SK-N-SH (cell line): ENCODE results near the gene CLDN16. TPM values are rescaled to one million over a fixed set of nuclear protein-coding genes. Genes with fewer than 3 reads are reported as not detected.
A peak's percentile ranks its signal among the peaks of the same experiment; 100 is the strongest.

ENCODE experiments used
- CTCF ChIA-PET: fragments of 300-600, 350-600 bp; formaldehyde crosslinking; extraction: SDS; loops from one replicate; lab custom pipeline; 2021; lab: Yijun Ruan, JAX
- POLR2A ChIA-PET: fragments of 350-600 bp; sonication (Branson Sonifier 250); formaldehyde crosslinking; extraction: SDS; loops from one replicate; lab custom pipeline; 2020; ENCODE audit warnings: antibody characterized with exemption, inconsistent platforms; lab: Yijun Ruan, JAX
- DNase-seq: peaks from one replicate; pipeline ENCODE4 v3.0.0; 2012
- H2AFZ ChIP-seq: fragments of 200-600 bp; sonication (generic); 2 replicates; pipeline ENCODE4 v1.8.1; 2016; ENCODE audit warnings: antibody characterized with exemption, mild to moderate bottlenecking, low read depth
- H3F3A ChIP-seq: fragments of 200-600 bp; sonication (generic); replicated peaks from 2 replicates; pipeline ENCODE3; 2016; ENCODE audit warnings: antibody characterized with exemption, mild to moderate bottlenecking; ENCODE audit not compliant: insufficient read depth
- H3K27ac ChIP-seq, 2 experiments: fragments of 200-500 bp in 1 of 2; fragments of 200-600 bp in 1 of 2; sonication (Bioruptor generic) in 1 of 2; sonication (generic), shearing (Covaris generic) in 1 of 2; 2 replicates each; pipeline versions ENCODE4 v1.5.1 to v1.6.1; 2014 to 2016; ENCODE audit warnings: low read depth in 2 of 2, inconsistent platforms in 1 of 2, low read length in 1 of 2, mild to moderate bottlenecking in 1 of 2, mixed read lengths in 1 of 2
- H3K27me3 ChIP-seq: fragments of 200-600 bp; sonication (generic), shearing (Covaris generic); 2 replicates; pipeline ENCODE4 v1.6.1; 2016; ENCODE audit warnings: mixed run types; ENCODE audit not compliant: insufficient read depth
- H3K36me3 ChIP-seq, 2 experiments: fragments of 200-500 bp in 1 of 2; fragments of 200-600 bp in 1 of 2; sonication (Bioruptor generic) in 1 of 2; sonication (generic) in 1 of 2; replicated peaks in 1 of 2; 2 replicates each; pipeline versions ENCODE3 to v1.5.1; 2014 to 2016; ENCODE audit warnings: low read length in 1 of 2, mild to moderate bottlenecking in 1 of 2; ENCODE audit not compliant: insufficient read depth in 2 of 2, control insufficient read depth in 1 of 2
- H3K4me1 ChIP-seq, 2 experiments: fragments of 200-500 bp in 1 of 2; fragments of 200-600 bp in 1 of 2; sonication (Bioruptor generic) in 1 of 2; sonication (generic), shearing (Covaris generic) in 1 of 2; 2 replicates each; pipeline versions ENCODE4 v1.5.1 to v1.6.1; 2014 to 2016; ENCODE audit warnings: low read depth in 1 of 2, low read length in 1 of 2, mixed run types in 1 of 2; ENCODE audit not compliant: insufficient read depth in 2 of 2, control insufficient read depth in 1 of 2
- H3K4me2 ChIP-seq: fragments of 200-600 bp; sonication (generic), shearing (Covaris generic); 2 replicates; pipeline ENCODE4 v1.6.1; 2017; ENCODE audit warnings: mixed run types
- H3K4me3 ChIP-seq, 2 experiments: fragments of 200-500 bp in 1 of 2; fragments of 200-600 bp in 1 of 2; sonication (Bioruptor generic) in 1 of 2; sonication (generic), shearing (Covaris generic) in 1 of 2; 2 replicates each; pipeline versions ENCODE4 v1.5.1 to v1.8.1; 2014 to 2016; ENCODE audit warnings: low read depth in 2 of 2, inconsistent platforms in 1 of 2, low read length in 1 of 2, mild to moderate bottlenecking in 1 of 2, mixed read lengths in 1 of 2, moderate library complexity in 1 of 2
- H3K79me2 ChIP-seq: fragments of 200-600 bp; sonication (generic); 2 replicates; pipeline ENCODE4 v1.8.1; 2017; ENCODE audit warnings: mild to moderate bottlenecking; ENCODE audit not compliant: insufficient read depth
- H3K9ac ChIP-seq: fragments of 200-600 bp; sonication (generic); 2 replicates; pipeline ENCODE4 v1.6.1; 2017; ENCODE audit warnings: mixed run types
- H3K9me2 ChIP-seq: fragments of 200-600 bp; sonication (generic); 2 replicates; pipeline ENCODE4 v1.6.1; 2017; ENCODE audit warnings: mixed run types
- H3K9me3 ChIP-seq: fragments of 200-600 bp; sonication (generic); 2 replicates; pipeline ENCODE4 v1.6.1; 2017; ENCODE audit warnings: mixed run types, mild to moderate bottlenecking, moderate library complexity
- H4K20me1 ChIP-seq: fragments of 200-600 bp; sonication (generic); 2 replicates; pipeline ENCODE4 v1.6.1; 2017; ENCODE audit warnings: mild to moderate bottlenecking, mixed run types; ENCODE audit not compliant: insufficient read depth
- ELF1 ChIP-seq: IDR thresholded peaks from 2 replicates; pipeline ENCODE4 v1.4.0; 2012
- EP300 ChIP-seq, 2 experiments: IDR thresholded peaks; 2 replicates each; pipeline versions ENCODE4 v1.4.0 to v1.6.1; 2012; ENCODE audit warnings: borderline replicate concordance in 1 of 2, low read depth in 1 of 2, low read length in 1 of 2
- FOSL2 ChIP-seq: IDR thresholded peaks from 2 replicates; pipeline ENCODE4 v1.4.0; 2012; ENCODE audit warnings: low read depth, mild to moderate bottlenecking, moderate library complexity, borderline replicate concordance
- FOXM1 ChIP-seq: IDR thresholded peaks from 2 replicates; pipeline ENCODE4 v1.4.0; 2012; ENCODE audit warnings: low read depth, mild to moderate bottlenecking
- GABPA ChIP-seq: IDR thresholded peaks from 2 replicates; pipeline ENCODE4 v1.4.0; 2012; ENCODE audit warnings: low read depth, mild to moderate bottlenecking
- GATA2 ChIP-seq: sonication (generic); formaldehyde crosslinking; IDR thresholded peaks from 2 replicates; pipeline ENCODE4 v1.5.0; 2020; ENCODE audit warnings: mild to moderate bottlenecking, missing genetic modification reagents
- JUND ChIP-seq: IDR thresholded peaks from 2 replicates; pipeline ENCODE4 v1.4.0; 2012
- MAX ChIP-seq: IDR thresholded peaks from 2 replicates; pipeline ENCODE4 v1.4.0; 2012; ENCODE audit warnings: low read depth
- MEF2A ChIP-seq: IDR thresholded peaks from 2 replicates; pipeline ENCODE4 v1.4.0; 2012; ENCODE audit warnings: low read depth, borderline replicate concordance
- NFIC ChIP-seq: IDR thresholded peaks from 2 replicates; pipeline ENCODE4 v1.4.0; 2012; ENCODE audit warnings: borderline replicate concordance
- RCOR1 ChIP-seq: fragments of 150-350 bp; IDR thresholded peaks from 2 replicates; pipeline ENCODE4 v1.6.1; 2017; ENCODE audit warnings: antibody characterized with exemption, low read length
- RXRA ChIP-seq: IDR thresholded peaks from 2 replicates; pipeline ENCODE4 v1.4.0; 2012; ENCODE audit warnings: low read depth, mild to moderate bottlenecking, borderline replicate concordance
- TEAD4 ChIP-seq: IDR thresholded peaks from 2 replicates; pipeline ENCODE4 v1.4.0; 2012; ENCODE audit warnings: mild to moderate bottlenecking, borderline replicate concordance; ENCODE audit not compliant: insufficient read depth
- WGBS: methylation state at CpG from one replicate; pipeline ENCODE4 v1.1.6; 2017; ENCODE audit warnings: low lambda C conversion rate; 5-methylcytosine and 5-hydroxymethylcytosine counted together
- polyA plus RNA-seq, 3 experiments: library from polyadenylated mRNA; depleted of rRNA; stranded (reverse); fragments of >200 nt; gene quantifications; 2 replicates each; pipeline ENCODE4 v1.2.3, GENCODE V29; 2012
- TF ChIP-seq, protein P1 (sequence below): IDR thresholded peaks from 2 replicates; pipeline ENCODE4 v1.6.1; 2012; ENCODE audit warnings: mild to moderate bottlenecking, low read depth, low read length, moderate library complexity
- TF ChIP-seq, protein P2 (sequence below): fragments of 150-350 bp; IDR thresholded peaks from 2 replicates; pipeline ENCODE4 v1.6.1; 2016; ENCODE audit warnings: mild to moderate bottlenecking, low read depth, low read length
- TF ChIP-seq, protein P3 (sequence below): IDR thresholded peaks from 2 replicates; pipeline ENCODE4 v1.4.0; 2012; ENCODE audit warnings: low read depth, borderline replicate concordance
- TF ChIP-seq, protein P4 (sequence below): fragments of 150-350 bp; IDR thresholded peaks from 2 replicates; pipeline ENCODE4 v1.6.1; 2017; ENCODE audit warnings: antibody characterized with exemption, low read length, low read depth, borderline replicate concordance

The CLDN16 gene
- polyA plus RNA-seq, 1 of the 3 experiments (the other 2 are of a cell fraction) = 0.02 TPM

GRCh38 chr3:190345027-190345821 is 42.7 kb upstream of the CLDN16 start:
- no peak for DNase-seq
- 2% methylated on average over 4 of the region's 4 CpGs for whole genome bisulfite sequencing
- CTCF ChIA-PET = interaction anchor here (1.1 kb wide), 1 partner anchor 143 kb away, joined by 3 read pairs; no protein-coding TSS in a partner anchor

GRCh38 chr3:190345878-190346277 is 42.1 kb upstream of the CLDN16 start:
- H3K9me3 ChIP-seq = no peaks in the 10 kb centered on the region
- no peaks in the 10 kb centered on the region for H4K20me1 ChIP-seq
- CTCF ChIA-PET = interaction anchor here (1.1 kb wide), 1 partner anchor 144 kb away, joined by 3 read pairs; no protein-coding TSS in a partner anchor
- H3K27me3 ChIP-seq = peaks cover 3% of the 10 kb centered on the region; the same call in 1 of the 2 replicates
- H2AFZ ChIP-seq = peak overlapping the region; percentile 78; the same call in 1 of the 2 replicates
- 5% methylated on average over 4 of the region's 4 CpGs for WGBS
- no peaks in the 10 kb centered on the region for H3K79me2 ChIP-seq
- H3K4me1 ChIP-seq = peaks cover 0 to 8% of the 10 kb centered on the region in 2 experiments; a peak in 1 of 4 replicates
- POLR2A ChIA-PET = no interaction called here
- no peaks in the 10 kb centered on the region for H3K9me2 ChIP-seq
- no peaks in the 10 kb centered on the region for H3F3A ChIP-seq
- H3K9ac ChIP-seq = no peak overlapping the region
- peak overlapping the region; percentile 50; the same call in 1 of the 2 replicates for H3K4me2 ChIP-seq
- no peak for TF ChIP-seq NFIC
- TF ChIP-seq, protein P1, sequence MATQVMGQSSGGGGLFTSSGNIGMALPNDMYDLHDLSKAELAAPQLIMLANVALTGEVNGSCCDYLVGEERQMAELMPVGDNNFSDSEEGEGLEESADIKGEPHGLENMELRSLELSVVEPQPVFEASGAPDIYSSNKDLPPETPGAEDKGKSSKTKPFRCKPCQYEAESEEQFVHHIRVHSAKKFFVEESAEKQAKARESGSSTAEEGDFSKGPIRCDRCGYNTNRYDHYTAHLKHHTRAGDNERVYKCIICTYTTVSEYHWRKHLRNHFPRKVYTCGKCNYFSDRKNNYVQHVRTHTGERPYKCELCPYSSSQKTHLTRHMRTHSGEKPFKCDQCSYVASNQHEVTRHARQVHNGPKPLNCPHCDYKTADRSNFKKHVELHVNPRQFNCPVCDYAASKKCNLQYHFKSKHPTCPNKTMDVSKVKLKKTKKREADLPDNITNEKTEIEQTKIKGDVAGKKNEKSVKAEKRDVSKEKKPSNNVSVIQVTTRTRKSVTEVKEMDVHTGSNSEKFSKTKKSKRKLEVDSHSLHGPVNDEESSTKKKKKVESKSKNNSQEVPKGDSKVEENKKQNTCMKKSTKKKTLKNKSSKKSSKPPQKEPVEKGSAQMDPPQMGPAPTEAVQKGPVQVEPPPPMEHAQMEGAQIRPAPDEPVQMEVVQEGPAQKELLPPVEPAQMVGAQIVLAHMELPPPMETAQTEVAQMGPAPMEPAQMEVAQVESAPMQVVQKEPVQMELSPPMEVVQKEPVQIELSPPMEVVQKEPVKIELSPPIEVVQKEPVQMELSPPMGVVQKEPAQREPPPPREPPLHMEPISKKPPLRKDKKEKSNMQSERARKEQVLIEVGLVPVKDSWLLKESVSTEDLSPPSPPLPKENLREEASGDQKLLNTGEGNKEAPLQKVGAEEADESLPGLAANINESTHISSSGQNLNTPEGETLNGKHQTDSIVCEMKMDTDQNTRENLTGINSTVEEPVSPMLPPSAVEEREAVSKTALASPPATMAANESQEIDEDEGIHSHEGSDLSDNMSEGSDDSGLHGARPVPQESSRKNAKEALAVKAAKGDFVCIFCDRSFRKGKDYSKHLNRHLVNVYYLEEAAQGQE = no peak
- no peak for TF ChIP-seq ELF1
- no peak for TF ChIP-seq MAX
- no peak for TF ChIP-seq GABPA
- TF ChIP-seq, protein P2, sequence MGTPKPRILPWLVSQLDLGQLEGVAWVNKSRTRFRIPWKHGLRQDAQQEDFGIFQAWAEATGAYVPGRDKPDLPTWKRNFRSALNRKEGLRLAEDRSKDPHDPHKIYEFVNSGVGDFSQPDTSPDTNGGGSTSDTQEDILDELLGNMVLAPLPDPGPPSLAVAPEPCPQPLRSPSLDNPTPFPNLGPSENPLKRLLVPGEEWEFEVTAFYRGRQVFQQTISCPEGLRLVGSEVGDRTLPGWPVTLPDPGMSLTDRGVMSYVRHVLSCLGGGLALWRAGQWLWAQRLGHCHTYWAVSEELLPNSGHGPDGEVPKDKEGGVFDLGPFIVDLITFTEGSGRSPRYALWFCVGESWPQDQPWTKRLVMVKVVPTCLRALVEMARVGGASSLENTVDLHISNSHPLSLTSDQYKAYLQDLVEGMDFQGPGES = no peak
- no peak for TF ChIP-seq FOXM1
- no peak for TF ChIP-seq EP300 (IDR thresholded peaks at IDR 0.05; ENCODE audit: borderline replicate concordance in 1 of 2, low read depth in 1 of 2, low read length in 1 of 2)
- TF ChIP-seq GATA2 (CRISPR knock-in tag) = no peak
- no peak for TF ChIP-seq TEAD4
- TF ChIP-seq RXRA = no peak
- TF ChIP-seq FOSL2 = no peak
- TF ChIP-seq, protein P3, sequence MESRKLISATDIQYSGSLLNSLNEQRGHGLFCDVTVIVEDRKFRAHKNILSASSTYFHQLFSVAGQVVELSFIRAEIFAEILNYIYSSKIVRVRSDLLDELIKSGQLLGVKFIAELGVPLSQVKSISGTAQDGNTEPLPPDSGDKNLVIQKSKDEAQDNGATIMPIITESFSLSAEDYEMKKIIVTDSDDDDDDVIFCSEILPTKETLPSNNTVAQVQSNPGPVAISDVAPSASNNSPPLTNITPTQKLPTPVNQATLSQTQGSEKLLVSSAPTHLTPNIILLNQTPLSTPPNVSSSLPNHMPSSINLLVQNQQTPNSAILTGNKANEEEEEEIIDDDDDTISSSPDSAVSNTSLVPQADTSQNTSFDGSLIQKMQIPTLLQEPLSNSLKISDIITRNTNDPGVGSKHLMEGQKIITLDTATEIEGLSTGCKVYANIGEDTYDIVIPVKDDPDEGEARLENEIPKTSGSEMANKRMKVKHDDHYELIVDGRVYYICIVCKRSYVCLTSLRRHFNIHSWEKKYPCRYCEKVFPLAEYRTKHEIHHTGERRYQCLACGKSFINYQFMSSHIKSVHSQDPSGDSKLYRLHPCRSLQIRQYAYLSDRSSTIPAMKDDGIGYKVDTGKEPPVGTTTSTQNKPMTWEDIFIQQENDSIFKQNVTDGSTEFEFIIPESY = no peak
- TF ChIP-seq, protein P4, sequence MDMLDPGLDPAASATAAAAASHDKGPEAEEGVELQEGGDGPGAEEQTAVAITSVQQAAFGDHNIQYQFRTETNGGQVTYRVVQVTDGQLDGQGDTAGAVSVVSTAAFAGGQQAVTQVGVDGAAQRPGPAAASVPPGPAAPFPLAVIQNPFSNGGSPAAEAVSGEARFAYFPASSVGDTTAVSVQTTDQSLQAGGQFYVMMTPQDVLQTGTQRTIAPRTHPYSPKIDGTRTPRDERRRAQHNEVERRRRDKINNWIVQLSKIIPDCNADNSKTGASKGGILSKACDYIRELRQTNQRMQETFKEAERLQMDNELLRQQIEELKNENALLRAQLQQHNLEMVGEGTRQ = no peak
- no peak for TF ChIP-seq RCOR1
- no peak for TF ChIP-seq MEF2A
- no peak for DNase-seq
- H3K27ac ChIP-seq = peak overlapping the region; percentile 18 to 47; a peak in 3 of 4 replicates
- H3K4me3 ChIP-seq = no peak overlapping the region
- no peaks in the 10 kb centered on the region for H3K36me3 ChIP-seq

More at GRCh38 chr3:190345027-190345821, 42.7 kb upstream of the CLDN16 start:
- POLR2A ChIA-PET = no interaction called here
- Histone ChIP-seq H3K9me2 (no peaks in the 10 kb centered on the region), H3K9ac (0 out of 2 replicates have a peak overlapping the region, but pooled peaks have one; percentile 24), H3K4me2 (peak overlapping the region; percentile 50), H3K27me3 (no peaks in the 10 kb centered on the region), H3K4me3 (no peak overlapping the region), H3K9me3 (no peaks in the 10 kb centered on the region), H4K20me1 (no peaks in the 10 kb centered on the region), H2AFZ (peak overlapping the region; percentile 78; the same call in 1 of the 2 replicates), H3K79me2 (no peaks in the 10 kb centered on the region), H3K27ac (peak overlapping the region; percentile 47 to 58; a peak in 3 of 4 replicates), H3F3A (no peaks in the 10 kb centered on the region), H3K4me1 (peaks cover 0 to 8% of the 10 kb centered on the region in 2 experiments; a peak in 1 of 4 replicates), H3K36me3 (no peaks in the 10 kb centered on the region)
- TF ChIP-seq FOSL2 (peak; percentile 9; the same call in 1 of the 2 replicates), JUND (no peak)
